HG03342 (cell line): Measurements from ENCODE around the gene RPS16.

Experiments
- ATAC-seq: cut with Tn5 transposase; IDR thresholded peaks from one replicate; pipeline ENCODE4 v1.9.1; 2021; ENCODE audit warnings: mild to moderate bottlenecking, moderate library complexity; ENCODE audit not compliant: unreplicated experiment

The RPS16 gene

DNA sequence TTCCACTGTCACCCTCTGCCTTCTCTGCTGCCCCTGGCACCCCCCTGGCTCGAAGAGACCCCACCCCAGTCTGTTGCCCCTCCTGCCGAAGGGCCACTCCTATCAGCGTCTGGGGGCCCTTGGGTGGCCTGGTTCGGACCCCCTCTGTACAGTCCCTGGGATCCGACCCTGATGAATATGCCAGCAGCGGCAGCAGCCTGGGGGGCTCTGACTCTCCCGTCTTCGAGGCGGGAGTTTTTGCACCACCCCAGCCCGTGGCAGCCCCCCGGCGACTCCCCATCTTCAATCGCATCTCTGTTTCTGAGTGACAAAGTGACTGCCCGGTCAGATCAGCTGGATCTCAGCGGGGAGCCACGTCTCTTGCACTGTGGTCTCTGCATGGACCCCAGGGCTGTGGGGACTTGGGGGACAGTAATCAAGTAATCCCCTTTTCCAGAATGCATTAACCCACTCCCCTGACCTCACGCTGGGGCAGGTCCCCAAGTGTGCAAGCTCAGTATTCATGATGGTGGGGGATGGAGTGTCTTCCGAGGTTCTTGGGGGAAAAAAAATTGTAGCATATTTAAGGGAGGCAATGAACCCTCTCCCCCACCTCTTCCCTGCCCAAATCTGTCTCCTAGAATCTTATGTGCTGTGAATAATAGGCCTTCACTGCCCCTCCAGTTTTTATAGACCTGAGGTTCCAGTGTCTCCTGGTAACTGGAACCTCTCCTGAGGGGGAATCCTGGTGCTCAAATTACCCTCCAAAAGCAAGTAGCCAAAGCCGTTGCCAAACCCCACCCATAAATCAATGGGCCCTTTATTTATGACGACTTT lies 27.1 kb downstream of the RPS16 start:
- ATAC-seq = no peak

DNA sequence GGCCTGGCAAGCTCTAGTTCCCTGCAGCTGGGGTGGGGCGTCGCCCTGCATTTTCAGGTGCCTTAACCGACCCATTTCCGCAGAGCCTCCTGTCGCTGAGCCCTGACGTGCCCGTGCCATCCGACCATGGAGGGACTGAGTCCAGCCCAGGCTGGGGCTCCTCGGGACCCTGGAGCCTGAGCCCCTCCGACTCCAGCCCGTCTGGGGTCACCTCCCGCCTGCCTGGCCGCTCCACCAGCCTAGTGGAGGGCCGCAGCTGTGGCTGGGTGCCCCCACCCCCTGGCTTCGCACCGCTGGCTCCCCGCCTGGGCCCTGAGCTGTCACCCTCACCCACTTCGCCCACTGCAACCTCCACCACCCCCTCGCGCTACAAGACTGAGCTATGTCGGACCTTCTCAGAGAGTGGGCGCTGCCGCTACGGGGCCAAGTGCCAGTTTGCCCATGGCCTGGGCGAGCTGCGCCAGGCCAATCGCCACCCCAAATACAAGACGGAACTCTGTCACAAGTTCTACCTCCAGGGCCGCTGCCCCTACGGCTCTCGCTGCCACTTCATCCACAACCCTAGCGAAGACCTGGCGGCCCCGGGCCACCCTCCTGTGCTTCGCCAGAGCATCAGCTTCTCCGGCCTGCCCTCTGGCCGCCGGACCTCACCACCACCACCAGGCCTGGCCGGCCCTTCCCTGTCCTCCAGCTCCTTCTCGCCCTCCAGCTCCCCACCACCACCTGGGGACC lies 27.9 kb downstream of the RPS16 start:
- no peak for ATAC-seq

DNA sequence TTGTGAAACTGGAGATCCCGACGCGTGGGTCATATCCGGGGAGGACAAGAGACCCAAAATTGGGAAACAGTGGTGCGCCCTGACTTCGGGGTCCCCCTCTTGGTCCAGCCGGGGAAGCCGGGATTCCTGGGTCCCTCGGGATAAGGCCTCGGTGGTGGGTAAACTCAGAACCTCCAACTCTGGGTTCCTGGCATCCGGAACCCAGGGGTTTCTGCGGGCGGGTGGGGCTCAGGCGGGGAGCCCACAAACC lies 28.4 kb downstream of the RPS16 start:
- no peak for ATAC-seq

DNA sequence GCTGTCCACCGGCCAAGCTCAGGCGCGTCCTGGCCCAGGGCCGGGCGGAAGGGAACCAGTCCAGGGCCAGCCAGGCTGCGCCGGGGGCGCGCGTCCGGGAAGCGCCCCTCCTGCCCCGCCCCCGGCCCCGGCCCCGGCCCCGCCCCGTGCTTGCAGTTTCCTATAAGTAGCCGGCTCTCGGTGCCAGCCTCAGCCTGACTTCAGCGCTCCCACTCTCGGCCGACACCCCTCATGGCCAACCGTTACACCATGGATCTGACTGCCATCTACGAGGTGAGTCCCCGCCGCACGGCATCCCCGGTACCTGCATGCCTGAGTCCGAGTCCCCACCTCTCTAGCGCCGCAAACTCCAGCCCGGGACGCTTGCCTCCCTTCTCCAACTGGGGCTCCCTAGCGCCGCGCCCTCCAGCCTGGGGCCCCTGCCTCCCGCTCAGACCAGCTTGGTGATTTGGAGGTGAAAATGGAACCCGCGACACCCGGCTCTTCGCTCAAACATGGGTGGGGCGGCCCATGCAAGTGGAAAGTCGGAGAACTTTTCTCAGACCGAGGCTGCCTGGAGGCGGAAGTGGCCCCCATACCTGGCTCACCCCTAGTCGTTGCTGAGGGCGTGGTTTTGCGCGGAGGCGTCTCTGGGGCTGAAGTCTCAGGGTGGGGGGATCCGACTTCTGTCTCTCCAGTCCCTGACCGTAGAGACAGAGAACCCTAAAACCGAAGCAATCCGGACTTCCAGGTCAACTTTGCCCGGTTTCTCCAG lies 28.9 kb downstream of the RPS16 start, which contains the start of gene ZFP36:
TSS of gene ZFP36 (plus strand) at position 192 of the 754 bp plus-strand sequence. CDS start at position 250, 58 bp downstream.
- ATAC-seq = no peak

DNA sequence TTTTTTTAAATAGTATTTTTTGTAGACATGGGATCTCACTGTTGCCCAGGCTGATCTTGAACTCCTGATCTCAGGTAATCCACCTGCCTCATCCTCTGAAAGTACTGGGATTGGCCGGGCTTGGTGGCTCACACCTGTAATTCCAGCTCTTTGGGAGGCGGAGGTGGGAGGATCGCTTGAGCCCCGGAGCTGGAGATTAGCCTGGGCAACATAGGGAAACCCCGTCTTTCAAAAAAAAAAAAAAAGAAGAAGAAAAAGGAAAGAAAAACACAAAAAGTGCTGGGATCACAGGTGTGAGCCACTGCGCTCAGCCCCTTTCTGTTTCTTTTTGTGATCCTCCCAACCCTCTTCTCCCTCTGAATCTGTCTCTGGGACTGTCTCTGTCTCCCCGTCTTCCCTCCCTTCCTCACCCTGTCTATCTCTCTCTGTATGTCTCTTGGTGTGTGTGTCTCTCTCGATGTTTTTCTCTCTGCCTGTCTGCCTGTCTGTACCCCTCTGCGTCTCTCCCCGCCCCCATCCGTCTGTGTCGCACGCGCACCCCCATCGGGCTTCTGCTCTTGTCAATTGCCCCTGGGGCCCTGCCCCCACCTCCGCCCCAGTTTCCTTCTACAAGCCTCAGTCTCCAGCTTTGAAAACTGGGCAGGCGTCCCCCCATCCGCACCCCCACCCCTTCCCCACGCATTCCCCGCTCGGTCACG lies 29.6 kb downstream of the RPS16 start:
- ATAC-seq = no peak

DNA sequence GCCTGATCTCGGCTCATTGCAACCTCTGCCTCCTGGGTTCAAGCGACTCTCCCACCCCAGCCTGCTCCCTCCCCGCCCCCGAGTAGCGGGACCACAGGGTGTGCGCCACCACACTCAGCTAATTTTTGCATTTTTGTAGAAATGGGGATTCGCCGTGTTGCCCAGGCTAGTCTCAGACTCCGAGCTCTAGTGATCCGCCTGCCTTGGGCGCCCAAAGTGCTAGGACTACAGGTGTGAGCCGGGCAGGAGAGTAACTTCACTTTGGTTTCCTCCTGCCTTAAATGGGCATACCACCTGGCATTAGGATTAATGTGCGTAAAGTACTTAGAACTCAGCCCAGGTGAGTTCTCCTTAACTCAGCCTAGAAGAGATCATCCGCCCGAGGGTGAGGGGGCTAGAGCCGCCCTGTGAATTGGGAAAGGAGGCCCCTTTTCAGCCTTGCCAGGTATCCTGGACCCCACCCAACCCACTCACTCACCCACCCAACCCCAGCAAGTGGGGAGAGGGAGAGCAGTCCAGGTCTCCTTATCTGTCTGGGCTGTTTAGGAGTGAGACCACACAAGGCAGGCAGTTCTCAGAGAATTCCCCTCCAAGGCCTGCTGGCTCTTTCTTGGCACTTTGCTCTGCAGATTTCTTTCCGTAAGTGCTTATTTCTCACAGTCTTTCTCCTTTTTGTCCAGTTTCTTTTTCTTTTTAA lies 30.3 kb downstream of the RPS16 start:
- no peak for ATAC-seq

DNA sequence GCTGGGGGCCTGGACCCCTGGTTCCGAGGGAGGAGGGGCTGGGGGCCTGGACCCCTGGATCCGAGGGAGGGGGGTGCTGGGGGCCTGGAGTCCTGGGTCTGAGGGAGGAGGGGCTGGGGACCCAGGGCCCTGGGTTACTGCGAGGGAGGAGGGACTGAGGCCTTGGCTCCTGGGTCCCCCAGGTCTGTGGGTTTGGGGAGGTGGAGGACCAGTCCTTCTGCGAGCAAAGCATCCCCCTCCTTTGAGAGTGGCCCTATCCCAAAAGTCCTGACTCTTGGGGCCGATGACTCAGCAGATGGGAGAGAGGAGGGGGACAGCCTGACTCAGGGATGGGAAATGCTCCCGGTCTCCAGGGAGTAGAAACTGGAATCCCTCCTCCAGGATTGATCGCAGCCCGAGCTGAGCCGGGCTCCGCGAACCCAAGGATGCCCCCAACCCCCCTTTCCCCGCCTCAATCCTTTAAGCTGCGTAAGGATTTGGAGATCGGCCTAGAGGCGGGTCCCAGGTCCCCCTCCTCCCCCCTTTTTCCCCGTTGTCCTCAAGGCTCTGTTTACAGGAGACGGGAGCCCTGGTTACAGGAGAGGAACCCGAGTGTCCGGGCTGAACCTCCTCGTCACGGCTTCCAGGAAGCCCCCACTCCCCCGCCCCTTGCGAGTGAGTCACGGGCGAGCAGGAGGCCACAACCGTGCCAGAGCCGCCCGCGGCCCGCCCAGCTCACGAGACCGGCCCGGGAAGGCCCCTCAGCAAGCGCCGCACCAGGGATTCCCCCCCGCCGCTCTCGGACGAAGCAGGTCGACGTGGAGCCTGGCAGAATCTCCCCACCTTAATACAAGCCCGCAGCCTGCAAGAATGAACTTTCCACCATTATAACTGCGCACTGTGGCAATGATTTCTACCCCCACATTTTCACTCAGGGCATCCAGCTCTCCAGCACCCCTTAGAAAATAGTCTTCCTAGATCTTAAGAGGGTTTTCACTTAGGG lies 32.1 kb downstream of the RPS16 start:
- ATAC-seq = peak; percentile 25

DNA sequence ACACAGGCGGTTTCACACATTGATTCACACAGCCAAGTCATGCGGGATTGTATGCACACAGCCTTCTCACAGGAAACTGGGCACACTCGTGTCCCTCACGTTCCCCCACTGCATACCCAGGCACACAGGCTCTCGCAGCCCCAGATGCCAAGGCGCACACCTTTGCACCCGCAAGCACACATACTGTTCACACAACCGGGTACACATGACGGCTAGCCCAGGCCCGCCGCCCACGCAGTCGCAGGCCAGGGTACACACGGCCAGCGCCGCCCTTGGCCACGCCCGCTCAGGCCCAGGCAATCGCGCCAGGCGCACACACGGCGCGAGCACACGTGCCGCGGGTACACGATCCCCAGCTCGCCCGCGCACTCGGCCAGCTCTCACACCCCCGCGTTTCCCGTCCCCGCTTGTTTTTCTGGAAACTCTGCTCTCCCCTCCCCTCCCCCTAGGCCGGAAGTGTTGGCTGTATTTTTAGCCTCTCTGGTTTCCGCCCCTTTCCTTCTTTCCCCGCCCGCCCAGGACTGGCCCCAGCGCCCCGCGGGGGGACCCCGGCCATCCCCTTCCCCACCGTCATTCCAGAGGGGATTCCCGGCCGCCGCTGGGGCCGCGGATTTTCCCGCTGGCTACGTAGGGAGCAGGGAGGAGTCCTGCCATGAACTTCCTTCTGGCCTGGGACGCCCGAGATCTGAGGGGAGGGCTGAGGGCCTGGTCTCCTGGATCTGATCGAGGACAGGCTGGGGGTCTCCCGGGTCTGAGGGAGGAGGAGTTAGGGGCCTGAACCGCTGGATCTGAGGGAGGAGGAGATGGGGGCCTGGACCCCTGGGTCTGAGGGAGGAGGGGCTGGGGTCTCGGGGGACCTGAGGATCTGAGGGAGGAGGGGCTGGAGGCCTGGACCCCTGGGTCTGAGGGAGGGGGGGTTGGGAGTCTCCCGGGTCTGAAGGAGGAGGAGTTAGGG lies 33.1 kb downstream of the RPS16 start:
- no peak for ATAC-seq

DNA sequence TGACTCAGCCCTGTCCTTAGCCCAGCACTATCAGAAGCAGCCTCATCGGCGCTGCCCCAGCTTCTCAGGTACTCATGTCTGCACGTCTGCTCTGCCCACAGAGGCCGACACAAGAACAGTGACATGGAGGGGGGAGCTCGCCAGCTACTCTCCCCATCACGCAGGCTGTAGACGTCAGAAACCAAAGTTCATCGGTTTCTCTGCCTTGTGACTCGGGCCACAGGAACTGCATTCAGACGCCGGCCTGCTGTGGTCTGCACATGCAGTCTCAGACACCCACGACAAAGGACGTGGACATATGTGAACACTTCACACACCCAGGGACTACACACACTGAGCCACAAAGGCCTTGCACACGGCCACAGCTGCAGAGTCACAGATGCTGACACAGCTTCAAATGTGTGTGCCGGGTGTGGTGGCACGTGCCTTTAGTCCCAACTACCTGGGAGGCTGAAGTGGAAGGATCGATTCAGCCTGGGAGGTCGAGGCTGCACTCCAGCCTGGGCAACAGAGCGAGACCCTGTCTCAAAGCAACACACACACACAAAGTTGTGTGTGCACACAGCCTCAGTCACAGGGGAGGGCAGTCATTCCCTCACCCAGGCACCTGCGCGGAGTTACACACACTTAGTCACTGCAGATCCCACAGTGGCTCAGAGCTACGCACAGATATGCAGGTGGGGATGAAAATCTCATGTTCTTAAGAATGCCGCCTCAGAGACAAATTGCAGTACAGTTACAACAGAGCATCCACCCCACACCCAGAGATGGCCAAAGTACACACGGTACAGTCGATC lies 34.0 kb downstream of the RPS16 start:
- ATAC-seq = no peak

DNA sequence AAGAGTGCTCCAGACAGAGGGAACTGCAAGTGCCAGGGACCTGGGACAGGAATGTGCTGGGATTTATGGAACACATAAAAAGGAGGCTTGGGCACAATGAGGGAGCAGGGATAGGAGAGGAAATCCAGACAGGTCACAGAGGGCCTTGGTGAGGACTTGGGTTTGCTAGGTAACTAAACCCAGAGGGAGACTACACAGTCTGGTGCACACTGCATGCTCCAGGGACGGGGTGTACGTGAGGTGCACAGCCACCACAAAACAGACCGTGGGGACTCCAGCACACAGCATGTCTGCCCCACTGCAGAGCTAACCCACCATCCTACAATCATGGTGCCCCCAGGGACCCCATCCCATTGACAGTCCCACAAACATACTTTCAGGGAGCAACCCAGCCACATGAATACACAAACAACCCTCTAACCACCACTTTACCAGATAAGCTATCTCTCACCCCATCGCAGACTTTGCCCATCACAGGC lies 34.6 kb downstream of the RPS16 start:
- ATAC-seq = no peak

DNA sequence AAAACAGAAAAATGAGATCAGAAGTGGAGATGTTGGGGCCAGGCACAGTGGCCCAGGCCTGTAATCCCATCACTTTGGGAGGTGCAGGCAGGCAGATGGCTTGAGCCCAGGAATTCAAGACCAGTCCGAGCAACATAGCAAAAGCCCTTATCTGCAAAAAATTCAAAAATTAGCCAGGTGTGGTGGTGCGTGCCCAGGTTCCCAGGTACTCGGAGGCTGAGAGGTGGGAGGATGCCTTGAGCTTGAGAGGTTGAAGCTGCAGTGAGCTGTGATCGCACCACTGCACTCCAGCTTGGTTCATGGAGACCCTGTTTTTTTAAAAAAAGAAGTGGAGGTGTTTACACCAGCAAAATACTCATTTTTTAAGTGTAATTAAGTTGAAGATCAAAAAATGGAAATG lies 35.7 kb downstream of the RPS16 start:
- ATAC-seq = no peak

DNA sequence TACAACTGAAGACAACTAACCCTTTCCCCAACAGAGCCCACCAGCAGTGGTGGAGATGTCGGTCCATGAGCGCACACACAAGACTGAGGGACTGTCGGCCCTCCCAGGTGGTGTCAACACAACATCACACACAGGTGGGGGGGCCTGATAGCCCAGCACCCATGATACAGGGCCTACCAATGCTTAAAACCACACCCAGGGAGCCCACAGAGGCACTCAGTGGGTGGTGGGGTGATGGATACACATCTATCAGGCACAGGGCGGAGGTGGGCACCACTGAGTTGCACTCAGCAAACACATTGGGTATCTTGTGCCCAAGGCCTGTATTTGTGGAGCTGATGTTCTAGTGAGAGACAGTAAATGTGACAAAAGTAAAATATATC lies 36.1 kb downstream of the RPS16 start:
- no peak for ATAC-seq

DNA sequence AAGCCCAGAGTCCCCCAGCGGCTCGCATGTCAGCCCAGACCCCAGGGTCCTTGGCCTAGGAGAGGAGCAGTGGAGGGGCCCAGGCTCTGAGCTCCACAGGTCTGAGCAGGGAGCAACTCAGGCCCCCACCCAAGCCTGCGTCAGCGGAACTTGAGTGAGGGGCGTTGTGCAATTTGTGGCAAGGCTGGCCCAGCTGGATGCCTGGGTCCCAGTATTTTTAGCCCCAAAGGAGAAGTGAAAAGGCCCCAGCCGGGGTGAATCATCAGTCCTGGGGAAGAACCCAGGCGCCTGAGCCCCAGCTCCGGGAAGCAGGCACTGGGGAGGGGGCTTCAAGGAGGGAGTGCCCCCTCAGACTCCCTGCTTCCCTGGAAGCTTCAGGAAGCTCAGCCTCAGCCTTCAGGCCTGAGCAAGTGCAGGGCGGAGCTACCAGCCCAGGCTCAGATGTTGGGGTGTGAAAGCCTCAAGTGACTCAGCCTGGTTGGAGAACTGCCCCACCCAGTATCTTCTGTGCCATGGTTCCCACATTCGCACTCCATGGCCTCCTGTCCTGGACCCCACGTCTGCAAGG lies 37.4 kb downstream of the RPS16 start:
- no peak for ATAC-seq

DNA sequence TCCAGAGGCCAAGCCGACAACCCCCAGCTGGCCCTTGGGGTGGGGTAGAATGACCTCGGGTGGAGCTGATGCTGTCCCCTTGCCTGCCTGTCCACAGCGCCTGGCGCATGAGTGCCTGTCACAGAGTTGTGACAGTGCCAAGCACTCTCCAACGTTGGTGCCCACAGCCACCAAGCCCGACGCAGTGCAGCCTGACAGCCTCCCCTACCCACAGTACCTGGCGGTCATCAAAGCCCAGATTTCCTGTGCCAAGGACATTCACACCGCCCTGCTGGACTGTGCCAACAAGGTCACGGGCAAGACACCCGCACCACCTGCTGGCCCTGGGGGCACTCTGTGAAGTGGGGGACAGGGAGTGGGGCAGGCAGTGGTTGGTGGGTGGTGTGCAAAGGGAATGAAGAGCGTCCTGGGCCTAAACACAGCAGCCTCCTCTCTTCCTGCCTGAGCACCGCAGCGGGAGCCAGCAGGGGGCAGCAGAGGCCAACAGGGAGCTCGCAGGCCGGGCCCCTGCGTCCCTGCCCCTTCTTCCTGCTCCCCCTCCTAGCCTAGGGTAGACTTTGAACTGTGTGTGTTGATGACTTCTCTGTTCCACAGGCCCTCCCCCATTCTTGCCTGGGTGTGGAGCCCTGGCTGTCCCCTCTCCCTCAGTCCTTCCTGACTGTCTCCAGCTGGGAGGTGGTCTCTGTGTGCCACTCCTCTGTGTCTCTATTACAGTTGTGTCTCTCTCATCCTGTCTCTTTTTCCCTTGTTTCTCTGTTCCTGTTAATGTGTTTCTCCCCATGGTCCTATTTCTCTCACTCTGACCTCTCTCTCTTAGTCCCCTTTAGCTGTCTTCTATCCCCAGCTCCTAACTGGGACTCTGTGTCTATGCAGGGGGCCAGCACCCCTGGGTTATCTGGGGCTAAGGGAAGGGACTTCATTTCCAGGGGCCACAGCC lies 38.1 kb downstream of the RPS16 start:
- peak; percentile 34 for ATAC-seq

DNA sequence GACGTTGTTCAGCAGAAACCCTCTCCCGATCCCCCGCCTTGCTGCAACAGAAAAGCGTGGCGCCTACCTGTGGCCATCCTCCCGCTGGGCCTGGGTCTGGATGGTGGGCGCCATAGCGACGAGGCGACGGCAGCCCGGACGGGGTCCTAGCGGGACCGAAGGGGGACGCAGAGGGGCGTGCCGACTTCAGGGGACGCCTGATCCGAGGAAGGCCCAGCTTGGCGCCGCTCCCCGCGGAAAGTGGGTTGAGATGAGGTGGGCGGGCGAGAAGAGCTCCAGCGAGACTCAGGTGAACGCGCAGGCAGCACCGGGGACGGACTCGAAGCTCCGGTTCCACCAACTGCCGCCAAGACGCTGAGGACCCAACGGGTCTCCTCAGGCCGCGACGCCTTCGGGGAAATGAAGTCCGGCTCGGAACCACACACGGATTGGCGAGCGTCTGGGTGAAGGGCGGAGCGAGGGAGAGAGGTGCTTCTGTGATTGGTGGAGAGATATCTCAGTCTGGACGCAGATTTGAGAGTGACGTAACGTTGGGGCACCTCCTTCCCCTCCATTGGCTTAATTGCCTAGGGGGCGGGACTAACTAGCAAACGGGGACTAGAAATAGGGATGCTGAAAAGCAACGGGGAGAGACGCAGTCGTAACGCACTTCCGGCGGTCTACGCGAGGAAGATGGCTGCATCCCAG lies 44.9 kb downstream of the RPS16 start, which contains the start of the genes MED29 and PAF1:
TSS of gene MED29 (plus strand) at position 628 of the 687 bp plus-strand sequence. CDS start at position 673, 45 bp downstream.
TSS of gene PAF1 (minus strand) at position 356 of the 687 bp plus-strand sequence. CDS start at position 114, 242 bp downstream.
- ATAC-seq = peak; percentile 88
